Stimulated activated CD8-positive, alpha-beta memory T cell treated with anti-CD3 and anti-CD28 coated beads, Interleukin-15, amount 100 ng/mL, for 48 hours (primary cell): ENCODE data around the gene SNPH.

Experiments used
- DNase-seq, 2 donors: peaks; one replicate each; pipeline ENCODE4 v3.0.0-alpha.2; 2020; ENCODE audit warnings: low read depth in 2 of 2

The SNPH gene

DNA sequence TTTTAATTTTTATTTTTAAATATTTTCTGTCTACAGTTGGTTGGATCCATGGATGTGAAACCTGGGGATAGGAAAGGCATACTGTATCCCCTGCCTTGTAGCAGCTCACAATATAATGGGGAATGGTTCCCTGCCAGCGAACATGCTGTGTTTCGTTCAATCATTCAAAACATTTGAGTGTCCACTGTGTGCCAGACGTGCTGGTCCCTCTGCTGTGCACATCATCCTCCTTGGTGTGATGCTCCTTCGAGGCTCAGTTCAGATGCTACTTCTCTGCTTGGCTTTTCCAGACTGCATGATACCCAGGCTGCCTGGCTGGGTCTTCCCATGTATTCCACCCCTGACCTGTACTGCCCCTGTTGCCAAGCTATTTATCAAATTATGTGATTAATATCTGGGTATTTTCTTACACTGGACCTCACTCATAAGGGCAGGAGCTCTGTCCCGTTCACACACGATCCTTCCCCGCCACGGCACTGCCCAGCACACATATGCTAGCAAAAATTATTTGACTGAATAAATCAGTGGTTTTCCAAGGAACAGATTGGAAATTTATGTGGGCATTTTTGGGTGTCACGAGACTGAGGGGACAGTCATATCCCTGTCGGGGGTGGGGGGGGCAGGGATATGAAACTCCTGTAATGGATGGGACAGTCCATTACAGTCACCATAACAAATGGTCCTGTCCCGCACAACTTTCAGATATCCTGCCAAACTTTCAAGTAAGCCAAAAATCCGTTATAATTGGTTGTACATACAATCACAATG is 57.9 kb downstream of the SNPH start:
- DNase-seq = no peak

DNA sequence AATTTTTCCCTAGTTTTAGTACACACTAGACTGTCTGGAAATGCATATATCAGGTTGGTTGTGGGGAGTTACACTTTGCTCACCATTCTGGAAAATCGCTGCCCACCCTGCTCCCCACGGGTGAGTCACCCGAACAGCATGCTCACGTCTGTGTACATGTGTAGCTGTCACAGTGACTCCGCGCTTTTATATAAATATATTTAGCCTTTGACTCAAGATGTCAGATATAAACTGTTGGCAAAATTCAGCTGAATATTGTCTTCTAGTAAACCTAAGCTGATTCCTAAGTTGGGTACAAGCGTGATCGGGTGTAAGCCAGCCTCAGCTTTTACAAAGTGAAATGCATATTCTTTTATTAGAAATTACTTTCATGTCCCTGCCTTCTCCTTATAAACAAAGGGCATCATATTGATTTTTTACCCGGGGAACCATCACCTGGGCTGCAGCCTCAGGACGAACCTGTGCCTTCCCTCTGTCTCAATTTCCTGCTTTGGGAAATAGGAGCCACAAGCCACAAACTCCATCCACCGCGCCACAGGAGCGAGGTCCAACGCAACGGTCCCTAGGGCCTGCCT is 58.6 kb downstream of the SNPH start:
- peak in 1 of 2 donors; percentile 31 for DNase-seq

DNA sequence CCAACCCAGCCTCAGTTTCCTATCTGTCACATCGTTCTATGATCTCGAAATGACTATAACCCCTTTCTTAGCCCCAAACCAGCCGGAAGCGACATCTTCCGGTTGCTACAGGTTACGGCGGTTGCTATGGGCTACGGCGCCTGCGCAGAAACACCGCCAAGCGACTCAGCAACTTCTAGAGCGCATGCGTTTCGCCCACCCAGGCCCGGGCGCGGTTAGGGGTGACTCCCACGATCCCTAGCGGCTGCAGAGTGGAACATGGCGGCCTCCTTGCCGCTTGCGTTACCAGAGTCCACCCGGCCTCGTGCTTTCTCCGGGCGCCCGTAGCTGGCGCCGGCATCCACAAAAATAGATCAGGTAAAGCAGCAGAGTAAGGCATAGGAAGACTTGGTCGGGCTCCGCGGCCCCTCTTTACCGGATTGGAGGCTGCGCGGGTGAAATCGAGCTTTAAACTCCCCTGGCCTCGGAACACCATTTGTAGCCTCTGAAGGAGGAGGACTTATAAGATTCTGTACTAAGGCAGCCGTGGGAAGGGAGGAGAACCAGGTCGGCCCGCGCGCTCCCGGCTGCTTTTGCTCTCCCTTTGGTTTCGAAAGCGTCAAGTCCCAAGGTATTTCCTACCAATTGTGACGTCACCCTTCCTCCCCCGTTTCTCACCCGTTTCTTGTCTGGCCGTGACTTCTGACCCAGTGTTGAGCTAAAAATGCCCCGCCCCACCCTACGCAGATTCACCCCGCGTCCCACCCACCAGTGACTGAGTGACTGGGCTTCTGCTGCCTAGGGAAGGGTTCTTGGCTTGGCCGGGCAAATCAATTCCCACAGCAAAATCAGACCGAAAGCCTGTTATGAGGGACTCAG is 59.3 kb downstream of the SNPH start:
- peak; percentile 97 to 98 for DNase-seq

DNA sequence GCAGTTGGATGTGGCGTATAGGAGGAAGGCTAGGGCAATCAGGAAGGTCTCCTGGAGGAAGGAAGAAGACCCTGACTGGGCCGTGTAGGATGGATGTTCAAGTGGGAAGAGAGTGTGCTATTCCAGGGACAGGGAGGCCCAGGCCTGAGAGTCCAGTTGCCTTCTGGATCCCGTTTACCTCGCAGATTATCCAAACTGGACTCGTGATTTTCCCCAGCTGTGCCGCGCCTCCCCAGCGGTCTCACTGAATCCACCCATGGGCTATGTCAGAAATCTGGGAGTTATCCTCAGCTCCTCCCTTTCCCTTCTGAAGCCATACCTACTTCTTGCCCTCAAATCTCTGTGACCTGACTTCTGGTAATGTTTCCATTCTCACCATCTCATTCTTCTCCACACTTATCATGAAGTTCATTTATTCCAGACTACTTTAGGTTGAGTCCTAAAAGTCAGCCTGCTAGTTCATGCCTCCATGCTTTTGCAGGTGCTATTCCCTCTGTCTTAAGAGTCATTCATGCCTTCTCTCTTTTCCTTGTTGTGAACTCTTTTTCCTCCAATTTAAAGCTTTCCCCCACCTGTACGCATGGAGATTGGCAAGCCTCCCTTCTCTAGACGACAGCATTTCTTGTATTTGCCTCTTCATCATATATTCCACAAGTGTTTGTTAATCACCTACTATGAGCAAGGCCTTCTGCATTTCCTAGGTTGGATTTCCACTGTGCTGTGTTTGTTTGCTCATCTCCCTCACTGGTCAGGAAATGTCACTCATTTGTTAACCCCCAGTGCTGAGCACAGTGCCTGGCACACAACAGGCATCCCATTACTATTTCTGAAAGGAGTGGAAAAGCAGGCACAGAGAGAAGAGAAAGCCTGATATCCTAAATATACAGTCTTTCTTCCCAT is 60.2 kb downstream of the SNPH start:
- DNase-seq = no peak

DNA sequence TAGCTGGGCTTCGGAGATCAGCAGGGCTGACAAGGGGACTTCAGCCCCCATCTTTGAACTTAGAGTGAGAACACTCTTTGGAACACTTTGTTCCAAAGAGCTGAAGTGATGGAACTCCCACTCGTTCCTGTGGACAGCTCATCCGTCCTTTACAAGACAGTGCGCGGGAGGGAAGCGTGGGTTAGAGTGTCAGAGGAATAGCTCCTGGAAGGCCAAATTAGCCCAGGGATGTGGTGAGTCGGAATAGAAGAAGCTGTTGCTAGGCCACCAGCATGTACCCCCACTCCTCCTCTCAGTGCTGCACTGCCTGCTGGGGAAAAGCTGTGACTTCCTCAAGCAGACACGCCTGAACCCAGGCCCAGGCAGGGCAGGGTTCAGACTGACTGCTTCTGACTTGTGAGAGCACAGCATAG is 61.2 kb downstream of the SNPH start:
- no peak for DNase-seq

DNA sequence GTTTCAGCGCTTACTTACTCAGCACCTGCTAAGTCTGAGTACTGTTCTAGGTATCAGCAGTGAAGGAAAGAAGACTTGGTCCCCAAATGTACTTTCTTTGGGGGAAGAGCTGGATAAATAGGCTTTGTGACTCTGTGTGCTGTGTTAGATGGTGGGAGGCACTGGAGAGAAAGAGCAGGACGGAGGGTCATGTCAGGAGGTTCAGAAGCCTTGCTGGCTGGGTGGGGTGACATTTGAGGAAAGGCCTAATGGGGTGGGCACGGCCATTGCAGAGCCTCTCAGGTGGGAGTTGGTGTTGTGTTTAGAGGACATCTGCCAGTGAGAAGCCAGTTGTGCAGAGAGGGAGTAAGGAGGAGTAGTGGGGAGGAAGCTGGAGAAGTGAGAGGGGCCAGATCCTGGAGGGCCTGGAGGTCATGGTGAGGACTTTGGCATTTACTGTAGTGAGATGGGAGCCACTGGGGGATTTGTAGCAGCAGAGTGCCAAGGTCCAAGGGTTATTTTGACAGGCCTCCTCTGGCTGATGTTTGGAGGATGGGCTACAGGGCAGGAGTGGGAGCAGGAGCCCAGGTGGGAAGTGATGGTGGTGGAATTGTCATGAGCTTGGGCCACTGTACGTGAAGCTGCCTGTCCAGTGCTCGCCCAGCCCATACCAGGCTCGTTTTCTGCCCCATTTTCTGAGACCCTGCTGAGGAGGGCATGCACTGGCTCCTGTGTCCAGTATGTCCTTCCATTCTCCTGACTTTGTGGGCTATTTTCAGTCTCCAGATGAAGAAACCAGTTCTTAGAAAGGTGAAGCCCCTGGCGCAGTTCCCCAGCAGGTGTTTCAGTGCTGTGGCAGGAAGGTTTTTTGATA is 62.0 kb downstream of the SNPH start:
- DNase-seq = no peak

DNA sequence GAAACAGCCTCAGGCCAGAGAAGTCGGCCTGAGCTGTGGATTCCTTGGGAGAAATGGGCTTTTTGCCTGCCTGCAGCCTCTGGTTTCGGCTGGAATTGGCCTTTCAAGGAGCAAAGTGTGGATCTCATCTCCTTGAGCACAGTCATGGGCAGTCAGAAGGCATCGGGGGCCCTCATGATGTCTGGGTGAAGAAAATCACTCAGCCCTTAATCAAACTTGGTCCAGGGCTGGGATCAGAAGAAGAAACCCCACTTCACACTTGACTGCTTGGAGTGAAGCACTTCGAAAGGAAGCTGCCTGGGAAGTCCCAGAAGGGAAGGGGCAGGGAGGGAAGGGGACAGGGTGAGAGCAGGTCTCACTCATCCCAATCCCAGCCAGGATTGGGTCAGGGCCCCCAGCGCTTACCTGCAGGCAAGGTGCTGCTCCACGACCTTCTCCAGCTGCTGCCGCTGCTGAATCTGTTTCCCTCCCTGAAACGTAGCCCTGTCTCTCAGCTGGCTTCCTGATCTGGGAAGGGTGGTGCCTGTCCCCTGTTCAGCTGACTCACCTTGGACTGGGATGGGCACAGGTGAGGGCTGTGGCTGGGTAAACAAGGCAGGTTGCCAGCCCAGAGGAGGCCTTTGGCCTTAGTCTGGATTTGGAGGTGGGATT is 62.7 kb downstream of the SNPH start, which contains the start of gene SDCBP2:
Gene SDCBP2 (minus strand): TSS at position 460 of the 651 bp plus-strand sequence. CDS start 8,723 bp downstream, outside the sequence.
- no peak for DNase-seq

DNA sequence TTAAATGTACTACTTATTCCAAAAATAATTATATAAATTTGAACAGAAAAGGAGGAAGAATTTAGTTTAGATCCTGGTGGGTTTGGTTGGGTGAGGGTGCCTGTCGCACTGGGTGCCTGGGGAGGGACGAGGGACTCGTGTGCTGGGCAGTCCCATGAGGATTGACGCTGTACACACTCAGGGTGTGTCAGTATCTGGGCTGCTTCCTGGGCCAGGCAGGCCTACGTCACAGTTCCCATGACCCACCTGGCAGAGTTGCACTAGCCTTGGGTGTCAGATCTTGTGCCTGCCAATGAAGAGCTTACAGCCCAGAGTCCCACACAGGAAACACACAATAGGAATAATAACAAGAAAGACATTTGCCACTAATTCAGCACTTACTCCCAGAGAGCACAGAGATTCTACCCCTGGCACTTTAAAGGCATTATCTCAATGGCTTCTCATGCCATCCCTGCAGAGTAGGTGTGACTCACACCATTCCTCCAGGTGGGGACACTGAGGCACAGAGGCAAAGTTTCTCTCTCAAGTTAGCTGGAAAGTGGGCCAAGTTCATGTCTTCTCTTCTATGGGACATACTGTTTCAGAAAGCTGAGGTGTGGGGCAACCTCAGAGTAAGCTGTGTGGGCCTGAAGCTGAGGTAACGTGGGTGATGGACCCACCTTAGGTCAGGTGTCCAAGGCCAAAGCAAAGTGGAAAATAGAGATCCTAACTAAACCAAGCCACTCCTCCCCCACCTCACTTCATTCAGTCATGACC is 64.2 kb downstream of the SNPH start:
- DNase-seq = no peak

DNA sequence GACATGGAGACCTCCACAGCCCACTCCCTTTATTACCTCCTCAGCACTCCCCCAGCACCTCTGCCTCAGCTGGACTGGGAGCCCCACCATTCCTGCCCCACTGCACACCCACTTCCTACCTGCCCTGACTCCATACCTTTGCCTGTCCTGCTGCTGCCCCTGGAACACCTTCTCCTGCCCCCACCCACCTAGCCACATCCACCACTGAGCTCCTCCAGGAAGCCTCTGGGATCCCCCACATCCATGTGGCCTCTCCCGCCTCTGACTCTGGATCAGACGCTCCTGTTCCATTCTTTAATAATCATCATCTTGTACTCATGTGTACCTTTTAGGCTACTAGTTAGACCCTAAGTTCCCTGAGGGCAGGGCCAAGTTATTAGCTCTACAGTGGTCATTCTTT is 65.0 kb downstream of the SNPH start:
- DNase-seq = no peak

DNA sequence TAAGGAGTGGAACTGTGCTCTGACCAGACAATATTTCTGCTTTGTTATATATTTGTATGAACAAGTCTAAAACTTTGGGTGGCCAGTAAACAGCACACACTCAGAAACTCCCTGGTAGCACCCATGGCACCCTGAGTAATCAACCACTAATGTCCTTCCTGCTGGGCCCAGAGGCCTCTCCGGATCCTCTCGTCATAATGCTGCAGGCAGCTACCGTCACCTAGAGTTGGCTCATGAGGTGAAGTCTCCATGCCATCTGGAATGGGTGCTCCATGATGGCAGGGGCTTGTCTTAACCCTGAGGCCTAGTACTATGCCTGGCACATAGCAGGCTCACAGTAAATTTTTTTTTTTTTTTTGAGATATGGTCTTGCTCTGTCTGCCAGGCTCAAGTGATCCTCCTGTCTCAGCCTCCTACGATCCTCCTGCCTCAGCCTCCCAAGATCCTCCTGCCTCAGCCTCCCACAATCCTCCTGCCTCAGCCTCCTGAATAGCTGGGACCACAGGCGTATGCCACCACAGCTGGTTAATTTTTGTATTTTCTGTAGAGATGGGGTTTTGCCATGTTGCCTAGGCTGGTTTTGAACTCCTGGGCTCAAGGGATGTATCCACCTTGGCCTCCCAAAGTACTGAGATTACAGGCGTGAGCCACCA is 65.8 kb downstream of the SNPH start:
- no peak for DNase-seq

DNA sequence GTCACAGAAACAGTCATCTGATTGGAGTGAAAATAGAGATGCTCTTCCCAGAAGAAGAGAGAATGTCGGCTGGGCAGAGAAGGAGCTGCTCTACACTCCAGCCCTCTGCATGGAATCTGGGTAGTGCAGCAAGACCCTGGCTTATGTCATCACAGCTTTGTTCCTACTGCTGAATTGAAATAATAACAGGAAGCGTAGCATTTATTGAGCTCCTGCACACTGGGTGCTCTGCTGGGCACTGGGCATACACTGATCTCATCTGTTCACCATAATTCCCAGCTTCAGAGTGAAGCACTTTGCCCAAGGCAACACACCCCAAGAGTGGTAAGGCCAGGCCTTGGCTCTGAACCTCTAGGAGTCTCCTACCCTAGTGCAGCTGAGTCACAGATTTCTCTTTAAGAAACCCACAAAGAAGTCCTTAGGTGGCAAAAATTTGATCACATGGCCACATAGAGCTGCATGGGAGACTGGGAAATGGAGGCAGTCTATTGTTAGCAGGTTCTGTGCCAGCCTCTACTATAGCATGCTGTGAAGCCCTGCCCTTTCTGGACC is 66.7 kb downstream of the SNPH start:
- DNase-seq = no peak

DNA sequence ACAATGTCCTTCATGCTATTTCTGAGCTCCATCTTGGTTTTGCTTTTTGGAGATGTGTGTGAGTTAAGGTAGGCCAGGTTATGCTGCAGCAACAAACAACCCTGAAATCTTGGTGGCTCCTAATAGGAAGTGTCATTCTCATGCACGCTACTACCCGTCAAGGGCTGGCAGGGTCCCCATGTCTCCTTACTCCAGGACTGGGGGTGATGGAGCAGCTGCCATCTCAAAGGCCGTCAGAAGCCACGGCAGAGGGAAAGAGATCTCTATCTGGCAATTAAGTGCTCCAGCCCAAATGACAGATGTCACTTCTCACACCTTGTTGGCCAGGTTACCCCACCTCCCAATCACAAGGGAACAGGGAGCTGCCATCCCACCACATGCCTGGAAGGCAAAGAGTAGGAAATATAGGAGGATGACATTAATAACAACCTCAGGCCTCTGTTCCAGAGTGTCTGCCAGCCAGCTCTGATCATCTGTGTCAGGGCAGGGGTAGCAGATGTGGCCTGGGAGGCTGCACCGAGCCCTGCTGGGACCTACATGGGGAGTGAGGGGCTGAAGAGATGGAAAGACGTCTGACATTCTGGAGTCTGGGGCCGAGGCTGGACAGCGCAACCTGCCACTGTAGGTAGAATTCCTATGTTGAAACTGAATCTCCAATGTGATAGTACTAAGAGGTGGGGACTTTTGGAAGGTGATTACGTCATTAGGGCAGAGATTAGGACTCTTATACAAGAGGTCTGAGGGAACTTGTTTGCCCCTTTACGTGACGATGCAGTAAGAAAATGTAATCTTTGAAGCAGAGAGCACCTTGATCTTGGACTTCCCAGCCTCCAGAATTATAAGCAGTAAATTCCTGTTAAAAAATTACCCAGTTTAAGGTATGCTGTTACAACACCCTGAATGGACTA is 67.6 kb downstream of the SNPH start:
- DNase-seq = no peak

DNA sequence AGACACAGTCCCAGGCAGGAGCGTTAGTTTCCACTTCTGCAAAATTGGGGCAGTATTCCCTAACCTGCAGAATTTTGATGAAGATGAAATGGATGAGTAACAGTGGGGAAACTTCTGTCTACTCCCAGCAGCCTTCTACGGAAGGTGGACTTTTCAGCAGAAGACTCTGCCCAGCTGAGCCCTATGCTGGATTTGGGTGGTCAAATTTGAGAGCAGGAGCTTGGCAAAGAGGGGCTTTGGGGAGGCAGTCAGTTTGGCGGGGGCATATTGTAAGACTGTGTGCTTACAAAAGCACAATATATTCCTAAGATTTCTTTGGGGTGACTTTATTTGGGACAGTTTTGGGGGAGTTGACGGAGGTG is 68.3 kb downstream of the SNPH start:
- DNase-seq = no peak

DNA sequence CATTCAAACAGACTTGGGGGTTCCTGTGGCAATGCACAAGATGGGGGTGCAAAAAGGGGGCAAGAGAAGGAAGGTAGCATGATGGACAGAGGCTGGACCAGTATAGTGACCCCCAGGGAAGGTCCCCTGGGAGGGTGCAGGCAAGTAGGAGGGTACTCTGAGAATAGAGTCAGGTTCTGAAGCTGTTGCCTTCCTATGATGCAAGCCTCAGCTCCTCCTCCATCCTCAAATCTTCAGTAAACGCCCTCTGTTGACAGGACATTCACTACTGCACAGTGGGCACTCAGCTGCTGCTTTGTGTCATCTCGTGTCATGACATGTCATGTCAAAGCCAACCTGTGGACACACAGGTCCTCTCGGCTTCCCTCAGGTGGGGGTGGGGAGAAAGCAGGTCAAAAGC is 68.7 kb downstream of the SNPH start:
- no peak for DNase-seq

DNA sequence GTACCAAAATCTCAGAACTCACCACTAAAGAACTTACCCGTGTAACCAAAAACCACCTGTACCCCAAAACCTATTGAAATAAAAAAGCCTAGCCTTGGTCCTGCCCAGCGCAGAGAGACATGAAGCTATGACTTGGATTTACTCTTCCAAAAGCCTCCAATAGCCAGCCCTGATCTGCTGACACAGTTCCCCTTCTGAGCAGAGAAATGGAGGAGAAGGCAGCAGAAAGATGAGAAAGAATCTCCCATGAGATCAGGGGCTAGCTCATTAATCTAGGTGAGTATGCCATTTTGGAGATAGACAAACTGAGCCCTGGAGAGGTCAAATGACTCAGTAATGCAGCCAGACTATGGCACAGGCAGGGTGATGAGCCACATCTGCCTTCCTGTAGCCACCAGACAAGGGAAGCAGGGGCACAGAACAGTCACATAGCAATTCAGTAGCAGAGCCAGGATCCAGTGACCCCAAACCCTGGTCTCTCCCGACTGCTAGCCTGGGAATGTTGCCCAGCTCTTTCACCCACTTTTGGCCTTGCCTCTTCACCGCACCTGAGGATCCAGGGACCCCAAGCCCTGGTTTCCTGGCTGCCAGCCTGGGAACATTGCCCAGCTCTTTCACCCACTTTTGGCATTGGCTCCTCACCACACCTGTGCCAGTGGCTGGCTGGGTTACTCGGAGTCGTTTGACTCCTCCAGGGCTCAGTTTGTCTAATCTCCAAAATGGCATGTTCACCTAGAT is 70.0 kb downstream of the SNPH start:
- no peak for DNase-seq

DNA sequence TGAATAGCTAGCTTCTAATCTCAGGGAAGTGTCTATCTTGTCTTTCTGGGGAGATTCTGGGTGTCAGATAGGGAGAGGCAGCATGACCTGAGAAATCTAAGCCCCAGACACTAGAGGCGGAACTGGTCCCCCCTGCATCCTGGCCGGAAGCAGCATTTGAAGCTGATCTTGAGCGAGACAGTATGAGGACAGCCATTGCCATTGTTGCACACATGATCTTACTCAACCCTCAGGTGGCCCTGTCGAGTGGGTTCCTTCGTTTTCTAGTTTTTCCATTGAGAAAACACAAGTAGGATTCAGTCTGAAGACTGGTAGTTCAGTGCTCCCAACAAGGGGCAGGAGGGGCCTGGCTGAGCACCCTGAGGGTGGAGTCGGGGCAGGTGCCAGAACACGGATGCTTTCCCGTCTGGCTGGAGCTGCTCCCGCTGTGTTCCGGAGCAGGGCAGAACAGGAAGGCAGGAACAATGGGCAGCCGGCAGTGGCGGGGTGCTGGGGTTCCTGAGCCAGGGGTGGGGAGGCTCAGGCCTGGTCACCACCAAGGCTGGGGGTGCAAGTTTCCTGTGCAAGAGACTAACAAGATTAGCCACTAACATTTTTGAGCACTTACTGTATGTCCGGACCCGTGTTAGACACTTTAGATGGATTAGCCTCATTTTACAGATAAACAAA is 70.7 kb downstream of the SNPH start:
- DNase-seq = no peak
